Gastrocnemius medialis (tissue), 4 donors: Measurements from ENCODE around the gene ZNF776.

Source experiments
- CTCF ChIP-seq, 5 experiments: fragments of 450-650 bp in 3 of 5; fragments of 200-600 bp in 2 of 5; sonication (generic) in 2 of 5; IDR thresholded peaks in 4 of 5; conservative IDR thresholded peaks in 1 of 5; 1 replicate in 4 of 5; 2 replicates in 1 of 5; pipeline ENCODE4 v1.5.1; 2016 to 2019; ENCODE audit warnings: antibody characterized with exemption in 5 of 5, mild to moderate bottlenecking in 3 of 5, moderate library complexity in 3 of 5
- POLR2A ChIP-seq, 2 donors: fragments of 450-650 bp; IDR thresholded peaks; one replicate each; pipeline ENCODE4 v1.6.1; 2017; ENCODE audit warnings: antibody characterized with exemption in 2 of 2, mild to moderate bottlenecking in 2 of 2, moderate library complexity in 2 of 2

- TF ChIP-seq POLR2A (IDR thresholded peaks at IDR 0.05): no peak
- no peak for TF ChIP-seq CTCF (IDR thresholded peaks at IDR 0.05 in 4 of 5, conservative IDR thresholded peaks at IDR 0.05 in 1 of 5)
Observed at GRCh38 chr19:57720878-57721277, 25.7 kb upstream of the ZNF776 start.
